Measurements from ENCODE around the gene HTR3B.

HTR3B gene

GRCh38 chr11:113873236-113873626, 31.4 kb upstream of the HTR3B start:
- TF ChIP-seq POLR2AphosphoS5 (IDR thresholded peaks at IDR 0.05; ENCODE audit: low read depth, low read length) (no peak), REST (IDR thresholded peaks at IDR 0.05; ENCODE audit: insufficient read depth in 1 of 2, low read depth in 2 of 2, low read length in 2 of 2) (no peak), FOXP2 (optimal IDR thresholded peaks at IDR 0.05; ENCODE audit: borderline replicate concordance, extremely low read depth, extremely low read length, insufficient read depth) (no peak), TAF1 (IDR thresholded peaks at IDR 0.05; ENCODE audit: borderline replicate concordance, insufficient read depth, low read length) (no peak), SIN3A (IDR thresholded peaks at IDR 0.05; ENCODE audit: borderline replicate concordance, insufficient read depth, low read length) (no peak)

- no peak for TF ChIP-seq REST (IDR thresholded peaks at IDR 0.05; ENCODE audit: insufficient read depth in 1 of 2, low read depth in 2 of 2, low read length in 2 of 2)
- no peak for TF ChIP-seq FOXP2 (optimal IDR thresholded peaks at IDR 0.05; ENCODE audit: borderline replicate concordance, extremely low read depth, extremely low read length, insufficient read depth)
- no peak for TF ChIP-seq SIN3A (IDR thresholded peaks at IDR 0.05; ENCODE audit: borderline replicate concordance, insufficient read depth, low read length)
- TF ChIP-seq POLR2AphosphoS5 (IDR thresholded peaks at IDR 0.05; ENCODE audit: low read depth, low read length): no peak
- TF ChIP-seq TAF1 (IDR thresholded peaks at IDR 0.05; ENCODE audit: borderline replicate concordance, insufficient read depth, low read length): no peak
These were observed 30.5 kb upstream of the HTR3B start for GRCh38 chr11:113874096-113874495.

- TF ChIP-seq REST (IDR thresholded peaks at IDR 0.05; ENCODE audit: insufficient read depth in 1 of 2, low read depth in 2 of 2, low read length in 2 of 2): no peak
- TF ChIP-seq SIN3A (IDR thresholded peaks at IDR 0.05; ENCODE audit: borderline replicate concordance, insufficient read depth, low read length): peak; percentile 59; the same call in 1 of the 2 replicates
These were observed 29.9 kb upstream of the HTR3B start for GRCh38 chr11:113874581-113875233.

GRCh38 chr11:113875234-113876073, 29.1 kb upstream of the HTR3B start, which contains the start of gene USP28:
USP28 (minus strand) TSS chr11:113875572; CDS start chr11:113875501, 71 bp downstream.
- TF ChIP-seq TAF1 (IDR thresholded peaks at IDR 0.05; ENCODE audit: borderline replicate concordance, insufficient read depth, low read length) (peak; percentile 96), FOXP2 (optimal IDR thresholded peaks at IDR 0.05; ENCODE audit: borderline replicate concordance, extremely low read depth, extremely low read length, insufficient read depth) (peak; percentile 47), SIN3A (IDR thresholded peaks at IDR 0.05; ENCODE audit: borderline replicate concordance, insufficient read depth, low read length) (peak; percentile 79; the same call in 1 of the 2 replicates), POLR2AphosphoS5 (IDR thresholded peaks at IDR 0.05; ENCODE audit: low read depth, low read length) (peak; percentile 98), REST (IDR thresholded peaks at IDR 0.05; ENCODE audit: insufficient read depth in 1 of 2, low read depth in 2 of 2, low read length in 2 of 2) (peak in 1 of 2 experiments; percentile 18; a peak in 1 of 4 replicates)
